Panc1 (cell line): ENCODE data around the gene RIPPLY2. TPM values are rescaled to one million over a fixed set of nuclear protein-coding genes. Genes with fewer than 3 reads are reported as not detected.

Source experiments
- ATAC-seq: fragments of 200-7000 bp; cut with Tn5 transposase; 2 replicates; pipeline ENCODE4 v1.9.1; 2020; ENCODE audit warnings: mild to moderate bottlenecking, moderate library complexity
- BruUV-seq: library from RNA; stranded (reverse); fragments of 400-500 nt; replicated peaks from 2 replicates; lab custom pipeline; 2021; lab: Mats Ljungman, UMichigan
- CTCF ChIA-PET: fragments of 300-600 bp; sonication (Branson Sonifier 250); formaldehyde crosslinking; loops from one replicate; lab custom pipeline; 2022; ENCODE audit warnings: antibody characterized with exemption; lab: Charles Lee
- POLR2A ChIA-PET: fragments of 300-600 bp; sonication (Branson Sonifier 250); formaldehyde crosslinking; loops from one replicate; lab custom pipeline; 2022; ENCODE audit warnings: antibody characterized with exemption; lab: Charles Lee
- DNase-seq: peaks from one replicate; pipeline ENCODE4 v3.0.0-alpha.2; 2010; ENCODE audit warnings: low read depth, low spot score
- H3K27ac ChIP-seq: 2 replicates; pipeline ENCODE4 v1.5.1; 2011; ENCODE audit warnings: mild to moderate bottlenecking, low read length, inconsistent platforms
- H3K27me3 ChIP-seq: fragments of 200-500 bp; sonication (Bioruptor generic); 2 replicates; pipeline ENCODE4 v1.6.0; 2014; ENCODE audit warnings: low read length, inconsistent platforms; ENCODE audit not compliant: control insufficient read depth, insufficient read depth
- H3K36me3 ChIP-seq: fragments of 200-500 bp; sonication (Bioruptor generic); 2 replicates; pipeline ENCODE4 v1.5.1; 2014; ENCODE audit warnings: inconsistent platforms, mild to moderate bottlenecking, low read length, moderate library complexity; ENCODE audit not compliant: control insufficient read depth, insufficient read depth
- H3K4me1 ChIP-seq: 2 replicates; pipeline ENCODE4 v1.5.1; 2011; ENCODE audit warnings: inconsistent platforms, mild to moderate bottlenecking, low read length, moderate library complexity; ENCODE audit not compliant: control insufficient read depth, insufficient read depth
- H3K4me3 ChIP-seq, 2 experiments: 2 replicates each; pipeline ENCODE4 v1.5.1; 2011 to 2012; ENCODE audit warnings: low read depth in 2 of 2, low read length in 2 of 2, mild to moderate bottlenecking in 2 of 2, inconsistent platforms in 1 of 2, moderate library complexity in 1 of 2
- H3K9me3 ChIP-seq: fragments of 200-500 bp; sonication (Bioruptor generic); 2 replicates; pipeline ENCODE4 v1.5.1; 2014; ENCODE audit warnings: low read depth, mild to moderate bottlenecking, inconsistent platforms, low read length, moderate library complexity; ENCODE audit not compliant: control insufficient read depth, insufficient read depth
- CTCF ChIP-seq: fragments of 450-650 bp; IDR thresholded peaks from 2 replicates; pipeline ENCODE4 v1.5.1; 2017; ENCODE audit warnings: mild to moderate bottlenecking
- POLR2AphosphoS5 ChIP-seq: IDR thresholded peaks from 2 replicates; pipeline ENCODE4 v1.6.1; 2012; ENCODE audit warnings: mild to moderate bottlenecking, low read depth, low read length, moderate library complexity
- REST ChIP-seq, 2 experiments: IDR thresholded peaks; 2 replicates each; pipeline ENCODE4 v1.6.1; 2011 to 2012; ENCODE audit warnings: low read depth in 2 of 2, control low read depth in 1 of 2, low read length in 1 of 2, mild to moderate bottlenecking in 1 of 2, moderate library complexity in 1 of 2; ENCODE audit not compliant: insufficient read depth in 1 of 2
- SIN3A ChIP-seq: IDR thresholded peaks from 2 replicates; pipeline ENCODE4 v1.6.1; 2012; ENCODE audit warnings: low read depth, mild to moderate bottlenecking, low read length, moderate library complexity, borderline replicate concordance; ENCODE audit not compliant: insufficient read depth
- TCF7L2 ChIP-seq: IDR thresholded peaks from 2 replicates; pipeline ENCODE4 v1.6.1; 2011; ENCODE audit warnings: mild to moderate bottlenecking, low read depth, low read length, inconsistent platforms
- in situ Hi-C: cut with HindIII; loops from 2 replicates; pipeline ENCODE4 v1.10.0; 2016; ENCODE audit warnings: low sequenced_read_pairs, low pct_unique_long_range_greater_than_20kb
- intact Hi-C: fragments of 100-400 bp; cut with micrococcal nuclease; formaldehyde crosslinking; loops from one replicate; pipeline ENCODE4 v1.10.0; 2022; ENCODE audit not compliant: unreplicated experiment
- total RNA-seq: library from RNA; stranded (reverse); gene quantifications from one replicate; pipeline ENCODE4 v1.2.1, GENCODE V29; 2021; ENCODE audit not compliant: unreplicated experiment

Gene RIPPLY2
- total RNA-seq, 1 experiment from 2014 or later = 6.5 TPM

GRCh38 chr6:83854001-83854501 lies 891 bp downstream of the RIPPLY2 start:
- peaks cover 8% of the 10 kb centered on the region; the same call in 1 of the 2 replicates for H3K4me1 ChIP-seq
- no TSS peak for BruUV-seq
- ChIA-PET CTCF (interaction anchor here (1.7 kb wide), 1 partner anchor 239 kb away, joined by 6 read pairs; no protein-coding TSS in a partner anchor), POLR2A (no interaction called here)
- H3K27me3 ChIP-seq = peaks cover 2% of the 10 kb centered on the region; the same call in 1 of the 2 replicates
- ATAC-seq = peak; percentile 76
- H3K36me3 ChIP-seq = no peaks in the 10 kb centered on the region; the same call in 1 of the 2 replicates
- intact Hi-C loops = no loop called here
- TF ChIP-seq SIN3A = no peak
- no peak for TF ChIP-seq REST (IDR thresholded peaks at IDR 0.05; ENCODE audit: insufficient read depth in 1 of 2, low read depth in 2 of 2, low read length in 1 of 2)
- TF ChIP-seq CTCF = no peak
- no peak for TF ChIP-seq POLR2AphosphoS5
- no peak; the same call in 1 of the 2 replicates for TF ChIP-seq TCF7L2
- H3K4me3 ChIP-seq = peak overlapping the region; percentile 72 to 76
- DNase-seq = no peak
- H3K27ac ChIP-seq = peak overlapping the region; percentile 79
- in situ Hi-C loops = no loop called here
- H3K9me3 ChIP-seq = no peaks in the 10 kb centered on the region

GRCh38 chr6:83854766-83855165 lies 1.6 kb downstream of the RIPPLY2 start:
- Histone ChIP-seq H3K27me3 (peaks cover 2% of the 10 kb centered on the region; the same call in 1 of the 2 replicates), H3K4me1 (peaks cover 8% of the 10 kb centered on the region; the same call in 1 of the 2 replicates), H3K4me3 (peak overlapping the region in 1 of 2 experiments; percentile 76; a peak in 3 of 4 replicates), H3K36me3 (no peaks in the 10 kb centered on the region; the same call in none of the 2 replicates), H3K9me3 (no peaks in the 10 kb centered on the region), H3K27ac (no peak overlapping the region; the same call in 1 of the 2 replicates)
- TF ChIP-seq POLR2AphosphoS5 = no peak
- no peak for TF ChIP-seq REST (IDR thresholded peaks at IDR 0.05; ENCODE audit: insufficient read depth in 1 of 2, low read depth in 2 of 2, low read length in 1 of 2)
- TF ChIP-seq TCF7L2 = no peak
- no peak for TF ChIP-seq CTCF
- no peak for TF ChIP-seq SIN3A
- POLR2A ChIA-PET = no interaction called here
- no peak for ATAC-seq
- intact Hi-C loops (no loop called here), in situ Hi-C loops (no loop called here)
- no peak for DNase-seq
- CTCF ChIA-PET = no interaction called here
- no TSS peak for BruUV-seq
